Ovary (tissue), 9 donors: ENCODE data around the gene COL27A1. TPM values are rescaled to one million over a fixed set of nuclear protein-coding genes. Genes with fewer than 3 reads are reported as not detected.
A peak's percentile ranks its signal among the peaks of the same experiment; 100 is the strongest.

Experiments used
- DNase-seq, 5 donors: peaks; one replicate each; pipeline ENCODE4 v3.0.0-alpha.2; 2019 to 2020
- H3K27ac ChIP-seq, 2 donors: fragments of 200-600 bp; one replicate each; pipeline versions ENCODE4 v1.5.1 to v1.8.0; 2019 to 2022
- H3K27me3 ChIP-seq: fragments of 200-600 bp; one replicate; pipeline ENCODE4 v1.8.0; 2022
- H3K36me3 ChIP-seq: fragments of 200-600 bp; sonication (generic); one replicate; pipeline ENCODE4 v1.5.1; 2019
- H3K4me1 ChIP-seq: one replicate; pipeline ENCODE4 v1.8.1; 2013; ENCODE audit warnings: mild to moderate bottlenecking, moderate library complexity; ENCODE audit not compliant: insufficient read depth
- H3K4me3 ChIP-seq: fragments of 200-600 bp; sonication (generic); one replicate; pipeline ENCODE4 v1.5.1; 2017
- H3K9me3 ChIP-seq, 2 donors: fragments of 200-600 bp in 1 of 2; sonication (generic) in 1 of 2; one replicate each; pipeline versions ENCODE4 v1.5.1 to v1.8.1; 2013 to 2019; ENCODE audit warnings: mild to moderate bottlenecking in 1 of 2, moderate library complexity in 1 of 2
- CTCF ChIP-seq, 3 donors: fragments of 450-650 bp in 2 of 3; fragments of 200-600 bp in 1 of 3; IDR thresholded peaks; one replicate each; pipeline versions ENCODE4 v1.5.1 to v1.8.0; 2016 to 2022; ENCODE audit warnings: antibody characterized with exemption in 3 of 3, mild to moderate bottlenecking in 1 of 3
- EP300 ChIP-seq: sonication (generic); formaldehyde crosslinking; IDR thresholded peaks from one replicate; pipeline ENCODE4 v1.6.1; 2017; ENCODE audit warnings: antibody characterized with exemption
- POLR2A ChIP-seq: fragments of 450-650 bp; IDR thresholded peaks from one replicate; pipeline ENCODE4 v1.6.1; 2017; ENCODE audit warnings: antibody characterized with exemption, mild to moderate bottlenecking, moderate library complexity
- WGBS, 3 donors: extraction: QIAGEN DNeasy Blood & Tissue Kit in 1 of 3; methylation state at CpG; one replicate each; pipeline versions ENCODE4 v1.1.5 to v1.1.7; 2013 to 2017; 5-methylcytosine and 5-hydroxymethylcytosine counted together
- intact Hi-C, 4 donors: fragments of 100-400 bp; cut with DNase I; formaldehyde crosslinking; loops; one replicate each; pipeline versions ENCODE4 v1.11.0 to v1.15.1; 2022 to 2023
- polyA plus RNA-seq, 2 donors: library from polyadenylated mRNA; stranded (reverse); fragments of 200-250 nt in 1 of 2; fragments of 350-450 nt in 1 of 2; fragmentation: Illumina TruSeq in 1 of 2; extraction: RNeasy Lipid Tissue Mini Kit (QIAGEN cat#74804) in 1 of 2; gene quantifications; one replicate each; pipeline ENCODE4 v1.2.3, GENCODE V29; 2013 to 2014
- total RNA-seq, 7 donors: library from RNA; depleted of rRNA in 2 of 7; stranded (reverse); fragments of >200 nt in 2 of 7; fragmentation: NEBNext Ultra II Directional in 3 of 7; extraction: Animal tissue kit (Norgen Biotek cat#: 25700) in 3 of 7; gene quantifications; one replicate each; pipeline versions ENCODE4 v1.1.0 to v1.2.4, GENCODE V29; 2016 to 2023
- donor health status: DM: no; HTN: no; CAD: no; lungs with moderate emphysema.
- donor health status: DM: no; HTN: no; CAD: no.
- donor health status: Bipolar disorder and iron deficiency.
- donor health status: DM: yes; HTN: yes; CAD: no.
- donor health status: DM: no; HTN: no; CAD: no.
- donor health status: DM: yes; HTN: yes; CAD: no.

COL27A1 gene
- total and polyA plus RNA-seq, 9 donors = 5.2 to 91.2 (median 16.8) TPM

GRCh38 chr9:114284316-114285060 is 129.2 kb downstream of the COL27A1 start:
- intact Hi-C loops = loop anchor here in 3 of 4 donors (5.0 kb wide), 4 partner anchors 127 to 202 kb away; partner anchors contain the start of gene COL27A1 (in 2 of the 3)
- TF ChIP-seq EP300 = no peak
- no peak for TF ChIP-seq CTCF (IDR thresholded peaks at IDR 0.05)
- H3K4me1 ChIP-seq = peaks cover 14% of the 10 kb centered on the region
- no peaks in the 10 kb centered on the region for H3K9me3 ChIP-seq
- no peaks in the 10 kb centered on the region for H3K36me3 ChIP-seq
- 89 to 92% (median 90%) methylated on average over 11 of the region's 11 CpGs for WGBS, 3 donors
- no peaks in the 10 kb centered on the region for H3K27me3 ChIP-seq
- no peak overlapping the region for H3K4me3 ChIP-seq
- DNase-seq = peak; percentile 9 to 35 (median 19)
- H3K27ac ChIP-seq = peak overlapping the region in 1 of 2 donors; percentile 41

GRCh38 chr9:114285166-114285867 is 130.0 kb downstream of the COL27A1 start:
- Histone ChIP-seq H3K9me3 (no peaks in the 10 kb centered on the region), H3K4me1 (peaks cover 14% of the 10 kb centered on the region), H3K27me3 (no peaks in the 10 kb centered on the region), H3K36me3 (no peaks in the 10 kb centered on the region), H3K27ac (peak overlapping the region; percentile 21 to 41), H3K4me3 (no peak overlapping the region)
- TF ChIP-seq POLR2A (no peak), CTCF (IDR thresholded peaks at IDR 0.05) (peak in 1 of 3 donors; percentile 26), EP300 (no peak)
- WGBS, 3 donors = 9 to 14% (median 10%) methylated on average over 20 of the region's 20 CpGs
- intact Hi-C loops = loop anchor here in 2 of 4 donors (5.0 kb wide), 4 partner anchors 128 to 203 kb away; partner anchors contain the start of gene COL27A1 (in 1 of the 2)
- peak; percentile 87 to 90 (median 89) for DNase-seq

DNA sequence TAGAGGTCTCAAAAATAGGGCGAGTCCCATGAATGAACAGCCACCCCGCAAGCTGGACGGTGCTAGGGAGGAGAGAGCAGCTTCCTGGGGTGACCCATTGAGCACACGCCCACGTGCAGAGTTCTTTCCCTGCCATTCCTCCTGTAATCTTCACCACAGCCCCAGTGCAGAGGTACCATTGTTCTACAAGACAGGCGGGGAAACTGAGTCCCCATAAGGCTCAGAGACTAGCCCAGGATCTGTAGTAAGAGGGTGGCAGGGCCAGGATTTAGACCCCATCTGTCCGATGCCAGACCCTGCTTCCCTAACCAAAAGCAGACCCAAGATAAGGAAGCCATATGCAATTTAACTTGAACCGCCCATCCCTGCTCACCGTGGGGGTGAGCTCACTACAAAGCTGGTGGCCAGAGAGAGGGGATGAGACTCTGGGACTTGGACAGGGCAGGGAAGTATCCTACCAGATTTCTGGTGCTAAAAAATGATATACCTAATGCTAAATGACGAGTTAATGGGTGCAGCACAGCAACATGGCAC is 130.9 kb downstream of the COL27A1 start:
- Histone ChIP-seq H3K36me3 (no peaks in the 10 kb centered on the region), H3K4me3 (no peak overlapping the region), H3K27me3 (no peaks in the 10 kb centered on the region), H3K4me1 (peaks cover 11% of the 10 kb centered on the region), H3K9me3 (no peaks in the 10 kb centered on the region), H3K27ac (peak overlapping the region in 1 of 2 donors; percentile 41)
- no peak for TF ChIP-seq POLR2A
- TF ChIP-seq EP300 = no peak
- no peak for TF ChIP-seq CTCF (IDR thresholded peaks at IDR 0.05)
- peak; percentile 8 to 25 (median 16) for DNase-seq
- 77 to 87% (median 78%) methylated on average over 10 of the region's 10 CpGs for WGBS, 3 donors
- intact Hi-C loops = loop anchor here in 2 of 4 donors (5.0 kb wide), 4 partner anchors 129 to 204 kb away; partner anchors contain the start of gene COL27A1 (in 1 of the 2)

DNA sequence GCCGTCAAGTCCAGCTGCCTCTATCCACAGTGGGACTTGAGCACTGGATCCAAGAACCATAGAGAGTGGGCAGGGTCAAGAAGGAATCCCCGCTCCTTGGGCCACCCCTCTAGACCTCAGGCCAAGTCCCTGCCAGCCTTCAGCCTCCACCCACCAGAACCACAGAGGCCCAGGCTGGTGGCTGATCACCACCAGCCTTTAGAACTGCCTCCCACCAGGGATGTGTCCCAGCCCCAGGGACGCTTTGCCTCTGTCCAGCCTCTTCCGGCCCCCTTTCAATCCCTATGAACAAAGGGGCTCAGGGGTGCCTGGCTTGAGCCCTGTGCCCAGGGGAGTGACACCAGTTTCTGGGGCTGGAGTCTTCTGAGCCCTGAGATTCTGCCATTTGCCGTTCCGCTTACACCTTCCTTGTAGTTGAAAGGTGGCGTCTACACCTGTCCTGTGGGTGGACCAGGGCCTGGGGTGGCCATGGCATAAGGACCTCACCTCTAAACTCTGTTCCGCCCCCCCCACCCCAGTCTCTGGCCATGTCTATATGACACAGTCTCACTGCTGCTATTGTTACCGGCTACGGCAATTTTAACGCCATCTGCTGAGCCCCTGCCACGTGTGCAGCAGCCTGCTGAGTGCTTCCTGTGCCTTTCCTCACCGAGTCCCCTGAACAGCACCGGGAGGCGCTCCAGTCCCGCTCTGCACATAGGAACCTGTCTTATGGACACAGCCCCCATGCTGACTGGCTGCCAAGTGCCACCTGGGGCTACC is 131.8 kb downstream of the COL27A1 start:
- peak in 4 of 5 donors; percentile 15 to 37 (median 27) for DNase-seq
- Histone ChIP-seq H3K4me3 (no peak overlapping the region), H3K27ac (no peak overlapping the region), H3K27me3 (no peaks in the 10 kb centered on the region), H3K9me3 (no peaks in the 10 kb centered on the region), H3K4me1 (peaks cover 8% of the 10 kb centered on the region), H3K36me3 (no peaks in the 10 kb centered on the region)
- TF ChIP-seq EP300 (no peak), POLR2A (no peak), CTCF (IDR thresholded peaks at IDR 0.05) (no peak)
- WGBS, 3 donors = 90 to 91% (median 91%) methylated on average over 16 of the region's 16 CpGs
- intact Hi-C loops = loop anchor here in 2 of 4 donors (5.0 kb wide), 4 partner anchors 130 to 205 kb away; partner anchors contain the start of gene COL27A1 (in 1 of the 2)
